Effector memory CD4-positive, alpha-beta T cell (primary cell): ENCODE data around the gene GPR45.

Experiments used
- DNase-seq, 3 donors: peaks; one replicate each; pipeline ENCODE4 v3.0.0-alpha.2; 2020
- H3K27ac ChIP-seq: 2 replicates; pipeline ENCODE4 v1.7.0; 2013; ENCODE audit warnings: mild to moderate bottlenecking, low read length, moderate library complexity; ENCODE audit not compliant: insufficient read depth, poor library complexity, severe bottlenecking
- H3K27me3 ChIP-seq: replicated peaks from 2 replicates; pipeline ENCODE4 v1.7.0; 2013; ENCODE audit warnings: mild to moderate bottlenecking, low read length; ENCODE audit not compliant: insufficient read depth, control insufficient read depth, poor library complexity, severe bottlenecking
- H3K36me3 ChIP-seq: 2 replicates; pipeline ENCODE4 v1.7.0; 2013; ENCODE audit warnings: mild to moderate bottlenecking, low read length, moderate library complexity; ENCODE audit not compliant: control insufficient read depth, insufficient read depth
- H3K4me1 ChIP-seq: 2 replicates; pipeline ENCODE4 v1.7.0; 2013; ENCODE audit warnings: low read length, mild to moderate bottlenecking; ENCODE audit not compliant: control insufficient read depth, insufficient read depth, poor library complexity, severe bottlenecking
- H3K4me3 ChIP-seq: 2 replicates; pipeline ENCODE4 v1.7.0; 2013; ENCODE audit warnings: low read length, low read depth, mild to moderate bottlenecking; ENCODE audit not compliant: insufficient read depth, poor library complexity, severe bottlenecking
- H3K9me3 ChIP-seq: 2 replicates; pipeline ENCODE4 v1.7.0; 2013; ENCODE audit warnings: mild to moderate bottlenecking, low read length, moderate library complexity; ENCODE audit not compliant: control insufficient read depth

The GPR45 gene

GRCh38 chr2:105237045-105237765 lies 4.3 kb upstream of the GPR45 start:
- H3K27me3 ChIP-seq = no peaks in the 10 kb centered on the region
- H3K36me3 ChIP-seq = no peaks in the 10 kb centered on the region
- no peak overlapping the region for H3K27ac ChIP-seq
- H3K4me3 ChIP-seq = no peak overlapping the region
- H3K4me1 ChIP-seq = no peaks in the 10 kb centered on the region
- no peaks in the 10 kb centered on the region for H3K9me3 ChIP-seq
- no peak for DNase-seq

GRCh38 chr2:105238664-105239240 lies 2.8 kb upstream of the GPR45 start:
- Histone ChIP-seq H3K9me3 (no peaks in the 10 kb centered on the region), H3K4me1 (no peaks in the 10 kb centered on the region), H3K27ac (no peak overlapping the region), H3K27me3 (no peaks in the 10 kb centered on the region), H3K4me3 (no peak overlapping the region), H3K36me3 (no peaks in the 10 kb centered on the region)
- no peak for DNase-seq

GRCh38 chr2:105239924-105240323 lies 1.6 kb upstream of the GPR45 start:
- Histone ChIP-seq H3K4me1 (no peaks in the 10 kb centered on the region), H3K27me3 (no peaks in the 10 kb centered on the region), H3K9me3 (no peaks in the 10 kb centered on the region), H3K27ac (no peak overlapping the region), H3K36me3 (no peaks in the 10 kb centered on the region), H3K4me3 (no peak overlapping the region)
- no peak for DNase-seq

GRCh38 chr2:105242286-105242993 lies 897 bp downstream of the GPR45 start:
- Histone ChIP-seq H3K36me3 (no peaks in the 10 kb centered on the region), H3K27ac (no peak overlapping the region), H3K4me3 (no peak overlapping the region), H3K27me3 (no peaks in the 10 kb centered on the region), H3K9me3 (no peaks in the 10 kb centered on the region), H3K4me1 (no peaks in the 10 kb centered on the region)
- DNase-seq = no peak

GRCh38 chr2:105243961-105244360 lies 2.4 kb downstream of the GPR45 start:
- Histone ChIP-seq H3K9me3 (no peaks in the 10 kb centered on the region), H3K36me3 (no peaks in the 10 kb centered on the region), H3K4me1 (no peaks in the 10 kb centered on the region), H3K27me3 (no peaks in the 10 kb centered on the region), H3K4me3 (no peak overlapping the region), H3K27ac (no peak overlapping the region)
- DNase-seq = no peak

- no peak for DNase-seq
- Histone ChIP-seq H3K36me3 (no peaks in the 10 kb centered on the region), H3K9me3 (no peaks in the 10 kb centered on the region), H3K4me3 (no peak overlapping the region), H3K4me1 (no peaks in the 10 kb centered on the region), H3K27ac (no peak overlapping the region), H3K27me3 (no peaks in the 10 kb centered on the region)
Measured at GRCh38 chr2:105244451-105244850, 2.9 kb downstream of the GPR45 start.

- no peaks in the 10 kb centered on the region for H3K36me3 ChIP-seq
- no peaks in the 10 kb centered on the region for H3K27me3 ChIP-seq
- no peaks in the 10 kb centered on the region for H3K9me3 ChIP-seq
- DNase-seq = no peak
- no peak overlapping the region for H3K4me3 ChIP-seq
- no peaks in the 10 kb centered on the region for H3K4me1 ChIP-seq
- no peak overlapping the region for H3K27ac ChIP-seq
Measured at GRCh38 chr2:105248316-105249070, 7.0 kb downstream of the GPR45 start.

GRCh38 chr2:105249181-105249580 lies 7.6 kb downstream of the GPR45 start:
- H3K27me3 ChIP-seq = no peaks in the 10 kb centered on the region
- no peak overlapping the region for H3K4me3 ChIP-seq
- no peaks in the 10 kb centered on the region for H3K9me3 ChIP-seq
- H3K4me1 ChIP-seq = no peaks in the 10 kb centered on the region
- DNase-seq = no peak
- H3K27ac ChIP-seq = no peak overlapping the region
- H3K36me3 ChIP-seq = no peaks in the 10 kb centered on the region

- no peaks in the 10 kb centered on the region for H3K27me3 ChIP-seq
- no peak for DNase-seq
- H3K27ac ChIP-seq = no peak overlapping the region
- no peaks in the 10 kb centered on the region for H3K4me1 ChIP-seq
- H3K4me3 ChIP-seq = no peak overlapping the region
- H3K36me3 ChIP-seq = no peaks in the 10 kb centered on the region
- H3K9me3 ChIP-seq = no peaks in the 10 kb centered on the region
Measured at GRCh38 chr2:105249891-105250290, 8.3 kb downstream of the GPR45 start.
